Right lobe of liver (tissue), 6 donors: ENCODE results near the gene UFM1. TPM values are rescaled to one million over a fixed set of nuclear protein-coding genes. Genes with fewer than 3 reads are reported as not detected.
A peak's percentile ranks its signal among the peaks of the same experiment; 100 is the strongest.

Experiments
- ATAC-seq, 4 donors: fragments of 200-7000 bp; cut with Tn5 transposase; one replicate each; pipeline ENCODE4 v1.9.1; 2020; ENCODE audit warnings: mild to moderate bottlenecking in 4 of 4, moderate library complexity in 4 of 4
- DNase-seq, 3 donors: peaks; one replicate each; pipeline ENCODE4 v3.0.0-alpha.2; 2020
- H3K27ac ChIP-seq, 3 donors: fragments of 200-600 bp; one replicate each; pipeline ENCODE4 v1.8.0; 2022
- H3K27me3 ChIP-seq, 2 donors: fragments of 200-600 bp; one replicate each; pipeline ENCODE4 v1.8.0; 2022
- H3K36me3 ChIP-seq, 4 donors: fragments of 200-600 bp; sonication (generic) in 1 of 4; one replicate each; pipeline versions ENCODE4 v1.5.1 to v1.8.0; 2017 to 2022; ENCODE audit warnings: control low read depth in 1 of 4
- H3K4me1 ChIP-seq, 4 donors: fragments of 200-600 bp; sonication (generic) in 1 of 4; one replicate each; pipeline versions ENCODE4 v1.5.1 to v1.8.0; 2017 to 2022; ENCODE audit warnings: control low read depth in 1 of 4
- H3K4me3 ChIP-seq, 3 donors: fragments of 200-600 bp; one replicate each; pipeline ENCODE4 v1.8.0; 2022
- H3K9me3 ChIP-seq, 4 donors: fragments of 200-600 bp; sonication (generic) in 1 of 4; one replicate each; pipeline versions ENCODE4 v1.5.1 to v1.8.0; 2017 to 2022; ENCODE audit warnings: control low read depth in 1 of 4
- POLR2A ChIP-seq: fragments of 450-650 bp; IDR thresholded peaks from one replicate; pipeline ENCODE4 v1.6.1; 2017; ENCODE audit warnings: antibody characterized with exemption, mild to moderate bottlenecking
- WGBS: methylation state at CpG from one replicate; pipeline ENCODE4 v1.1.6; 2018; ENCODE audit warnings: low coverage, low lambda C conversion rate; ENCODE audit not compliant: insufficient coverage; ENCODE audit errors: missing lambda C conversion rate; 5-methylcytosine and 5-hydroxymethylcytosine counted together
- intact Hi-C, 2 donors: fragments of 100-400 bp; cut with DNase I; formaldehyde crosslinking; loops; one replicate each; pipeline versions ENCODE4 v1.11.2 to v1.14.1; 2022
- total RNA-seq, 6 experiments: library from RNA; depleted of rRNA in 2 of 6; stranded (reverse); fragments of >200 nt in 2 of 6; fragmentation: NEBNext Ultra II Directional in 3 of 6; extraction: Animal tissue kit (Norgen Biotek cat#: 25700) in 3 of 6; gene quantifications; one replicate each; pipeline versions ENCODE4 v1.1.0 to v1.2.4, GENCODE V29; 2016 to 2023
- TF ChIP-seq, protein P1 (sequence below), 4 donors: fragments of 200-600 bp in 3 of 4; fragments of 450-650 bp in 1 of 4; IDR thresholded peaks; one replicate each; pipeline versions ENCODE4 v1.5.1 to v1.8.0; 2016 to 2022; ENCODE audit warnings: antibody characterized with exemption in 4 of 4, mild to moderate bottlenecking in 2 of 4
- donor health status: DM: no; HTN: yes; CAD: no.
- donor health status: DM: no; HTN: no; CAD: no.
- donor health status: DM: no; HTN: no; CAD: no.
- donor health status: DM: no; HTN: yes; CAD: no.
- donor health status: DM: no; HTN: yes; CAD: no.

The UFM1 gene
- total RNA-seq, 6 experiments from 2014 or later, result 27.1 to 41.5 (median 33.1) TPM

DNA sequence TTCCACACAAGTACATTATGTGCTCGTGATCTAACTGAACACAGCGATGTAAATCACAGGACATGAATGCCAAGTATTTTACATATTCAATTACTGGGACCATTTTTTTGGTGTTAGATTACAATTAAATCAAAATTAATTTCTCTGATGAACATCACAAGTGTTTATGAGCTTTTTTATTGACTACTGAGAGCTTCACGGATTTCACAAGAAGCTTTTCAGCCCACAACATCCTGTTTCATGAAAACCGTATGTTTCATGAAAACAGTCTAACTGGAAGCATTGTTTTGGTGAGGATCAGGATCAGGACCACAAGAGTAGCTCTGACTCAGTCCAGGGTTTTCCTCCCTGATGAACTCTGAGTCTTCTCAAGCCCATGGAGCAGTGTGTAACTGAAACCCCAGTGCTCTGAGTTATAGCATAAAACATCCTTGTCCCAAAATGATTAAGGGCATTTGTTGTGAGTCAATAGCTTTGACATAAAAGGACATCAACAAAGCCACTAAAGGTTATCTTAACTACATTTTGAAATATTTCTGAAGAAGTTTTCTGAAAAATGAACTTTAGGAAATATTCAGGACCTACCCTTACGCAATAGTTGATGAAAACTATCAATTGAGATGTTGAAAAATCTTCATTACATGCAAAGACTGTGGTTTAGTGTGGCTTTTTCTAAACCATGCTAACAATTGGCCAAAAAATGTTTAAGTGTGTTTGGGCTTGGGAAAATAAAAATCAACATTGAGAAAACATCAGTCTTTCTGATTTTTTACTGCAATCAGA, 49.3 kb downstream of the UFM1 start:
- Histone ChIP-seq H3K9me3 (no peaks in the 10 kb centered on the region), H3K27me3 (no peaks in the 10 kb centered on the region), H3K4me1 (no peaks in the 10 kb centered on the region), H3K36me3 (no peaks in the 10 kb centered on the region), H3K4me3 (no peak overlapping the region), H3K27ac (no peak overlapping the region)
- DNase-seq (no peak), ATAC-seq (peak in 2 of 4 donors; percentile 22 to 43)
- intact Hi-C loops, result no loop called here
- 40% methylated on average over 5 of the region's 5 CpGs for WGBS
- TF ChIP-seq POLR2A, result no peak
- TF ChIP-seq, protein P1, sequence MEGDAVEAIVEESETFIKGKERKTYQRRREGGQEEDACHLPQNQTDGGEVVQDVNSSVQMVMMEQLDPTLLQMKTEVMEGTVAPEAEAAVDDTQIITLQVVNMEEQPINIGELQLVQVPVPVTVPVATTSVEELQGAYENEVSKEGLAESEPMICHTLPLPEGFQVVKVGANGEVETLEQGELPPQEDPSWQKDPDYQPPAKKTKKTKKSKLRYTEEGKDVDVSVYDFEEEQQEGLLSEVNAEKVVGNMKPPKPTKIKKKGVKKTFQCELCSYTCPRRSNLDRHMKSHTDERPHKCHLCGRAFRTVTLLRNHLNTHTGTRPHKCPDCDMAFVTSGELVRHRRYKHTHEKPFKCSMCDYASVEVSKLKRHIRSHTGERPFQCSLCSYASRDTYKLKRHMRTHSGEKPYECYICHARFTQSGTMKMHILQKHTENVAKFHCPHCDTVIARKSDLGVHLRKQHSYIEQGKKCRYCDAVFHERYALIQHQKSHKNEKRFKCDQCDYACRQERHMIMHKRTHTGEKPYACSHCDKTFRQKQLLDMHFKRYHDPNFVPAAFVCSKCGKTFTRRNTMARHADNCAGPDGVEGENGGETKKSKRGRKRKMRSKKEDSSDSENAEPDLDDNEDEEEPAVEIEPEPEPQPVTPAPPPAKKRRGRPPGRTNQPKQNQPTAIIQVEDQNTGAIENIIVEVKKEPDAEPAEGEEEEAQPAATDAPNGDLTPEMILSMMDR (IDR thresholded peaks at IDR 0.05), result no peak

- no peak overlapping the region for H3K4me3 ChIP-seq
- 33% methylated on average over 2 of the region's 2 CpGs for WGBS
- DNase-seq (no peak), ATAC-seq (no peak)
- H3K4me1 ChIP-seq, result no peaks in the 10 kb centered on the region
- H3K27me3 ChIP-seq, result no peaks in the 10 kb centered on the region
- TF ChIP-seq POLR2A, result no peak
- TF ChIP-seq, protein P1 (IDR thresholded peaks at IDR 0.05), result no peak
- H3K27ac ChIP-seq, result no peak overlapping the region
- no peaks in the 10 kb centered on the region for H3K9me3 ChIP-seq
- no peaks in the 10 kb centered on the region for H3K36me3 ChIP-seq
- intact Hi-C loops, result no loop called here
Measured at GRCh38 chr13:38399535-38399934, 49.9 kb downstream of the UFM1 start.

GRCh38 chr13:38401276-38401675, 51.6 kb downstream of the UFM1 start:
- no peaks in the 10 kb centered on the region for H3K9me3 ChIP-seq
- H3K4me1 ChIP-seq, result no peaks in the 10 kb centered on the region
- H3K27me3 ChIP-seq, result no peaks in the 10 kb centered on the region
- H3K4me3 ChIP-seq, result no peak overlapping the region
- ATAC-seq, result no peak
- no peak for TF ChIP-seq POLR2A
- TF ChIP-seq, protein P1 (IDR thresholded peaks at IDR 0.05), result no peak
- DNase-seq, result no peak
- no peaks in the 10 kb centered on the region for H3K36me3 ChIP-seq
- intact Hi-C loops, result no loop called here
- H3K27ac ChIP-seq, result no peak overlapping the region

DNA sequence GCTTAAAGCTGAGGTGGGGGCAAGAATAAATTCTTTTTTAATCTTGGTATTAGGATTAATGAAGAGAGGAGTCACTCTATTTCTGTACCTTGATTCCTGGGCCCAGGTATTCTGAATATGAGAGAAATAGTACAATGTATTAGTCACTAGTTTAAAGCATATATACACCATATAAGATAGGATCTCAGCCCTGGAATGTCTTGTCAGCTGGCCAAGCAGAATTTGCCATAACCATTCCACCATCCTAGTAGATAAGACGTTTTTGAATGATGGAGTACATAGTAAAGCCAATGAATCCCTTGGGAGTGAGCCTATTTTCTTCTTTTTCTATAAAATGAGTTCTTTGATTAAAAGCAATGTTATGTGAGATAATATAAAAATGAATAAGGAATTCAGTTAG, 55.6 kb downstream of the UFM1 start:
- 22% methylated on average over 1 of the region's 1 CpG for WGBS
- Histone ChIP-seq H3K9me3 (no peaks in the 10 kb centered on the region), H3K4me1 (no peaks in the 10 kb centered on the region), H3K36me3 (no peaks in the 10 kb centered on the region), H3K4me3 (no peak overlapping the region), H3K27me3 (no peaks in the 10 kb centered on the region), H3K27ac (no peak overlapping the region)
- no peak for TF ChIP-seq POLR2A
- TF ChIP-seq, protein P1 (IDR thresholded peaks at IDR 0.05), result no peak
- intact Hi-C loops, result no loop called here
- DNase-seq (no peak), ATAC-seq (no peak)

GRCh38 chr13:38409771-38410170, 60.1 kb downstream of the UFM1 start:
- TF ChIP-seq, protein P1 (IDR thresholded peaks at IDR 0.05), result no peak
- TF ChIP-seq POLR2A, result no peak
- Histone ChIP-seq H3K27me3 (no peaks in the 10 kb centered on the region), H3K4me1 (no peaks in the 10 kb centered on the region), H3K27ac (no peak overlapping the region), H3K4me3 (no peak overlapping the region), H3K36me3 (no peaks in the 10 kb centered on the region), H3K9me3 (no peaks in the 10 kb centered on the region)
- ATAC-seq, result no peak
- DNase-seq, result no peak
- 60% methylated on average over 2 of the region's 2 CpGs for WGBS
- intact Hi-C loops, result no loop called here
